GM03348 (cell line): Measurements from ENCODE around the gene TNRC6C.
A peak's percentile ranks its signal among the peaks of the same experiment; 100 is the strongest.
"Not testable (repeated sequence)": the region's sequence is repeated elsewhere in the genome, so short reads cannot be mapped to it uniquely, and the experiment has no call there.

ENCODE experiments used
- DNase-seq: peaks from one replicate; pipeline ENCODE4 v3.0.0; 2012; ENCODE audit warnings: low spot score

Gene TNRC6C

GRCh38 chr17:78082355-78082872 is 123.9 kb downstream of the TNRC6C start:
- not testable (repeated sequence) for DNase-seq

DNA sequence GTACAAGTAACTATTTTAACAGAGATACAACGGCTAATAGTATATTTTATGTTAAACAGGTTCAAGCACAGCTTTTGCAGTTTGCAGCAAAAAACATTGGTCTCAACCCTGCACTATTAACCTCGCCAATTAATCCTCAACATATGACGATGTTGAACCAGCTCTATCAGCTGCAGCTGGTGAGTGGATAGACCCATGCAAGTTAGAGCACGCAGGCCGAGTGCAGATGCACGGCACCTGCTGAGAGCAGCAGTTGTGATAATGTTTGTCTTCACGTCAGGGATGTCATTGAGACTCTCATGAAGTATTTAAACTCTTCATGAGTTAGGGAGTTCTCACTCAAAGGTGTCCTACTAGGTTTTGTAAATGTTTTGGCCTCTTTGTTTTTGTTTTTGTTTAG is 124.5 kb downstream of the TNRC6C start:
- no peak for DNase-seq

DNA sequence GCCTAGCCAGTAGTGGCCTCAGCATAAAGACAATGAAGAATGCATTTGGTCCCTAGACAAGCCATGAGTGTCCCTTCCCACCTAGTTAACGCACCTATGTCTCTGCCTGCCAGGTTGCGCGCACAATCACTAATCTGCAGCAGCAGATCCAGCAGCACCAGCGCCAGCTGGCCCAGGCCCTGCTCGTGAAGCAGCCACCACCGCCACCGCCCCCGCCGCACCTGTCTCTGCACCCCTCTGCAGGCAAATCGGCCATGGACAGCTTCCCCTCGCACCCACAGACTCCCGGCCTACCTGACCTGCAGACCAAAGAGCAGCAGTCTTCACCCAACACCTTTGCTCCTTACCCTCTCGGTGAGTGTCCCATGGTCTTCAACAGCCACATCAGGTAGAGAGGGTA is 128.2 kb downstream of the TNRC6C start:
- DNase-seq, result no peak

GRCh38 chr17:78088529-78088928 is 130.0 kb downstream of the TNRC6C start:
- DNase-seq, result no peak

DNA sequence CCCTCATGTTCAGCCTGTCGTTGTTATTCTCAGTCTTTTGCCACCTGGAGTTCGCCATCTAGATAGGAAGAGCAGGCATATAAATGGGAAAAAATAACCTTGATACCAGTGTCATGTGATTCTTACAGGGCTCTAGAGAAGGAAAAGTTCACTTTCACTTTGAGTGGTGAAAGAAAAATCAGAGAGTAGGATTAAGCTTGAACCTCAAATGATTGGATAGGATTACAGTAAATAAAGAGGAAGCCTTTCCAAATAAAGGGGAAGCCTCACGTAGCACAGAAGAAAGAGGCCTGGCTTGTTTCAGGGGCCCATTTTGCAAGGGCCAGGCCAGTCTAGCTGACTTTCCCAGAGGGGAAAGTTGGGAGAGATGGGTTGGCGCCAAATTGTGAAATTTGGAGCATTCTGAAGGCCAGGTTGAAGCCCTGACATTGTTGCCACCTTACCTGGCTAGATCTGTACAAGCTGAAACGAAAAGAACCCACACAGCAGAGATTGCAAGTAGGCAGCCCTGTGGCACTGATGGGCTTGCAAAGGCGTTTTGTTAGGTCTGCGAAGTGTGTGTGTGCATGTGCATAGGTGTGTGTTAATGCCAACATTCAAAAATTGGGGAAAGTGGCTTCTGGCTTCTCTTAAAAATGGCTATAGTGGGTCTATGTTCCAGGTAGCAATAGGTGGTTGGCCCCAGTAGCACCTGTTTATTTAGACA is 131.2 kb downstream of the TNRC6C start:
- DNase-seq, result no peak

DNA sequence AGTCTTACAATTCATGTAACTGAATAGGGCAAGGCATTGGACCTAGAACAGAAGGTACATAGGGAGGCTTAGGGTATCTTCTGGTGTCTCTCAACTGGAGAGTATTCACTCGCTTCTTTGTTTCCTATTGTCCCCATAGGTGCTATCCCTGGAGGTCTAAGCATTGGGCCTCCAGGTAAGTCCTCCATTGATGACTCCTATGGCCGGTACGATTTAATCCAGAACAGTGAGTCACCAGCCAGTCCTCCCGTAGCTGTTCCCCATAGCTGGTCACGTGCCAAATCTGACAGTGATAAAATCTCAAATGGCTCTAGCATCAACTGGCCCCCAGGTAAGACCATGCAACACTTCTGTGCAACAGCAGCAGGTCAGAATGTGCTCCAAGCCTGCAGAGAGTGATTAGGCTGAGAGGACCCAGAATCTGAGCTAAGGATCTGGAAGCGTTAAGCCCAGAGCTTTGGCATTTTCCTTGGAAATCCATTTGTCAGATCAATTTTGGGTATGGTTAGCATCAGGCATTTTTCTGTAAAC is 134.4 kb downstream of the TNRC6C start:
- DNase-seq, result no peak

- no peak for DNase-seq
Measured at GRCh38 chr17:78095035-78095434, 136.5 kb downstream of the TNRC6C start.

- no peak for DNase-seq
Measured at GRCh38 chr17:78096093-78096492, 137.6 kb downstream of the TNRC6C start.

GRCh38 chr17:78101112-78101511 is 142.6 kb downstream of the TNRC6C start:
- no peak for DNase-seq

- no peak for DNase-seq
Measured at GRCh38 chr17:78101542-78101941, 143.0 kb downstream of the TNRC6C start.

DNA sequence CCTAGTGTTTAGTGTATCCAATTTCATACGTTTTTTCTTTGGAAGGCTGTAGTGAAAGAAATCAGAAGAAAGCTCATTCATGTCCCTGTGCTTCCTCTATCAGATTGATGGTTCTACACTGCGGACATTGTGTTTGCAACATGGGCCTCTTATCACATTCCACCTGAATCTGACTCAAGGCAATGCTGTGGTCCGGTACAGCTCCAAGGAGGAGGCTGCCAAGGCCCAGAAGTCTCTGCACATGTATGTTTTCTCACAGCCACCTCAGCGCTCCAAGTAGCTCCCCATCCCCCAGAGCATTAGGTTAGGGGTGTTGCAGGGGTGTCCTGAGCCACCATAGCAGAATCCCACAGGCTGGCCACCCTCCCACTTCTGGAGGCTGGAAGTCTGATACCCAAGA is 144.8 kb downstream of the TNRC6C start:
- no peak for DNase-seq

- DNase-seq, result no peak
Measured at GRCh38 chr17:78104540-78104941, 146.0 kb downstream of the TNRC6C start.

DNA sequence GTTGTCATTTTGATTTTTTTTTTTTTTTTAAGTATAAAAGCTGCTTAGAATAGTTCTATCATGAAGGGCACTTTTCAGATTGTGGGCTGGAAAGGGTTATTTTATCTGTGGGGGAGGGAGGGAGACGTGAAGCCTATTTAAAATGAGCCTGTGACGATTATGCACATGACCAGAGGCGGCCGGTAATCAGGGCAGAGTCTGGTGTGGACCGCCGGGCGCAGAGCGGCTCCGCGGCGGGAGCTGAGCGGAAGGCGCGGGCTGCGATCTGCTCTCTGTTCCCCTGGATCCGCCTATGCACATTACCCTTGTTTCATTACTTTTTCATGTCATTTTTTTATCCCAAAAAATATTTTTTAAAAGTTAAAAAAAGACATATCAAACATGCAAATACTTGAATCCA is 146.6 kb downstream of the TNRC6C start:
- DNase-seq, result no peak

- no peak for DNase-seq
Measured at GRCh38 chr17:78105551-78105950, 147.0 kb downstream of the TNRC6C start.

- DNase-seq, result no peak
Measured at GRCh38 chr17:78106211-78106610, 147.7 kb downstream of the TNRC6C start.

DNA sequence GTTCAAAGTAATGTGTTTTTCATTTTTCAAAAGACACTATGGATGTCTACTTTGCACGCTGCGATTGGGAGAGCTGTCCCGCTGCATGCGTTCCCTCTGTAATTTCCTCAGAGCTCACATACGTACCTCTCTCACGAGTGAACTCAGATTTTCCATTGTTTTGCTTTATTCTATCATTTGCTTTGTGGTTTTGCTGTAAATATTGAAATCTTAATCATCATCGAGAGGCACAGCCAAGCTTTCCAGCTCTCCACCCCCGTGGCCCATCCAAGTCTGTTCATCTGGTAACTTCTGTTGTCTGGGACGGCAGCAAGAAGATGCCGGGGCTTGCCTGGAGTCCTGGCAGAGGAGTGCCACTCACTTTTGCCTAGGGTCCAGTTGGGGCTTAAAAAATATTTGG is 149.0 kb downstream of the TNRC6C start:
- peak; percentile 58 for DNase-seq

GRCh38 chr17:78107976-78108725 is 149.6 kb downstream of the TNRC6C start:
- no peak for DNase-seq

DNA sequence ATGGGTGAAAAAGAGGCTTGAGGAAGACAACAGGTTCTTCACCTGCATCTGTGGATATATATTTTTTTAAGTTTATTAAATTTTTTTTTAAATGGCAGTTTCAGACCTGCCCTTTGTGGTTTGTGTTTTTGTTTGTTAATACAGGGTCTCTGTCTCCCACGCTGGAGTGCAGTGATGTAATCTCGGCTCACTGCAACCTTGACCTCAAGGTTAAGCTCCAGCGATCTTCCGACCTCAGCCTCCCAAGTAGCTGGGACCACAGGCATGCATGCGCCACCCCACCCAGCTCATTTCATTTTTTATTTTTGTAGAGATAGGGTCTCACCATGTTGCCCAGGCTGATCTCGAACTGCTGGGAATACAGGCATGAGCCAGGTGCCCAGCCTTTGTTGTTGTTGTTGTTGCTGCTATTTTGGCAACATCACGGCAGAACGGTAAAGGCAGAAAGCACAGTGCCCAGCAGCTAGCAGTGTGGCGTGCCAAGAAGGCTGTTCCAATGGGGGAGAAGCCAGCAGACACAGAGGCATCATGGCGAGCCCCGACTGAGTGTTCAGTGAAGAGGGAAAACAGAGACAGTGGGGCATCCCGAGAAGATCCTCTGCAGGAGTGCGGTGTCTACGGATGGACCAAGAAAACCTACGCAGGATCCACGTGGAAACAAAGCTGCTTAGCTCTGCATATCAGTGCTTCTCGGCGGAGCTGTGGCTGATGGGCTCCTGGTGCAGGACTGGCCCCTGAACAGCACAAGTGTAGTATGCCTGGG is 150.4 kb downstream of the TNRC6C start:
- DNase-seq, result no peak

GRCh38 chr17:78109489-78109761 is 150.9 kb downstream of the TNRC6C start:
- no peak for DNase-seq

- DNase-seq, result no peak
Measured at GRCh38 chr17:78110363-78111015, 152.0 kb downstream of the TNRC6C start.

GRCh38 chr17:78111016-78111726 is 152.7 kb downstream of the TNRC6C start:
- DNase-seq, result no peak
